HG03432 (cell line): ENCODE data around the gene LRP1B.
"Not testable (repeated sequence)": the region's sequence is repeated elsewhere in the genome, so short reads cannot be mapped to it uniquely, and the experiment has no call there.

Experiments
- ATAC-seq: cut with Tn5 transposase; IDR thresholded peaks from one replicate; pipeline ENCODE4 v1.9.1; 2021; ENCODE audit warnings: mild to moderate bottlenecking, moderate library complexity; ENCODE audit not compliant: unreplicated experiment

Gene LRP1B

DNA sequence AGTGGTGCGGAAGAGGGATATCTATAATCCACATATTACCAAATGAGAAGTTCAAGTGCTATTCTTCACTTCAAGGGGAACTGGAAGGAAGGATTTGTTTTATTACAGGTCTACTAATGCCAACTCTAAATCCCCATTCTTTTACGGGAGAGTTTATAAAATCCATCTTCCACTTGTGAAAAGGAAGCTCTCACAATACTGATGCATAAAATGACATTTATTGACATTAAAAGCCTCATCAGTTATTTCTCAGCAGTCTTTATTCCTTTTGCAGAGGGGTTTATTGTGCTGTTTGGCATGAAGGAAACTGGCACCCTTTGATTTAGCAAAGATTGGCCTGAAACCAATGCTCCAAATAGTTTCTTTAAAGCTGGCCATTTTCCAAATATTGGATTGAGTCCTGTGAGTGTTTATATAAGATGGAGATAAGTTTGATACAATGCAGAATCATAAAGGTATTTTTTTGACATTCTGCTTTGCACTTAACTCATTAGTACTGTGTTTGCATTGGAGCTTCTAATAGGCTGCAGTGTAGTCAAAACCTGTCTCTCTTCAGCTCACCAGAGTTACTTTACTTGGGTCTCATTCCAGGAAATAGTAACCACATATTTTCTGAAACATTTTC lies 26.6 kb downstream of the LRP1B start:
- ATAC-seq = no peak

DNA sequence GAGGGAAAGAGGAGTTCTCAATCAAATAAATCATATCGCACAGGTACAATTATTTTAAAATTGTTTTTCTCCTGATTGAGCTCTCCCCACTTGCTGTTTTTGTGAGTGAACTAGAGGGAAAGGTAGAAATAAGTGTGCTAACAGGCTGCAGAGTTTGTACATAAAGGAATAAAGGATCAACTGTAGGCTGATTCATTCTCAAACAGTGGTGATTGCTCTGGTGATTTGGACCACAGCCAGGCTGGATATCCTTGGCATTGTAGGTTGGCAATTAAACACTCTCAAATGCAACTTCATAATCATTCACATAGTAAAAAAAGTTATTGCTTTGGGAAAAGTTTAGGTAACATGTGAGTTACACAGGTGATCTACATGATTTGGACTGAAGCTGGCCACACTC lies 29.8 kb downstream of the LRP1B start:
- no peak for ATAC-seq

DNA sequence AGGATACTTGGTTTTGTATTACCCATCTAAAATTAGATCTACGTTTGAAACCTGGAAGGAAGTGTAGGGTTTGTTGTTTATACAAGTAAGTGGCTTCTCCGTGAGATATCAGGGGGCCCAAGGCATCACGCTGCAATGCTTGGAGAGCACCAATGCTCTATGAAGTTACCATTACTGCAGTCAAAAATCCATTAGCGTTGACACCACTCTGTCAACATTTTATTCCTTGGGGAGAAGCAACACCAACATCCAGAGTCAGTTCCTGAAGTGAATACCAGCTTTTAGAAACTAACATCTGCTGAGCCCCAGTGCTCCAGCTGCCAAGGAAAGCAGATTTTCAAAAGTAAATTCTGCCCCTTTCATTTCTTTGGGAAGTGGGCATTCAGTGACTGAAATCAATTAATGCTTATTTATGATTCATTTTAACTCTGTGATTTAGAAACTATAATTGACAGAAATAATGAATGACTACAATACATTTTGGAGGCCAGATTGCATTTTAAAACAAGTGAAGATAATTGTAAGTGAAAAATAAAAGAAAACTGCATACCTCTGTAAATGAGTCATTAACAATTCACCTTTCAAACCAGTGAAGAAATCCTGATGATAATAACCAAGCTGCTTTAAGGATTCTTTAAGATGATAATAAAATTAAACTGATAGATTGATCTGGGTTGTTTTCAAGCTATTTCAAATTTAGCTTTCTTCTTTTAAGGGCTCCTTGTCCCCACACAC lies 30.5 kb downstream of the LRP1B start:
- ATAC-seq = no peak

DNA sequence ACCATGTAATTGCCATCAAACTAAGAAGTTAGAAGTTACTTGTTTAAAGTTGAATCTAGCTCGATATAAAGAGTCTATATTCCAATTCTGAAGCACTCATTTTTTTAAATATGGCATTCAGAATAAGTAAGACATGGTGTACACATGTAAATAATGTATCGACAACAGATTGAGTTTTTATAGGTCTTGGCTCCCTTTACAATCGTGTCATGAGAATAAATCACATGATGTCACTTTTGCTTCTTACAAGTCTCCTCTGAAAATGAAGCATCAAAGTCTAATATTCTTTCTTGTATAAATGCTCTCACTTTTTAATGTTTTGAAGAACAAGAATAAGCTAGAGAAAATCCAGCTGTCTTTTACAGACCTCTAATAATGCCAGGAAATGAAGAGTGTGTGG lies 33.1 kb downstream of the LRP1B start:
- no peak for ATAC-seq

DNA sequence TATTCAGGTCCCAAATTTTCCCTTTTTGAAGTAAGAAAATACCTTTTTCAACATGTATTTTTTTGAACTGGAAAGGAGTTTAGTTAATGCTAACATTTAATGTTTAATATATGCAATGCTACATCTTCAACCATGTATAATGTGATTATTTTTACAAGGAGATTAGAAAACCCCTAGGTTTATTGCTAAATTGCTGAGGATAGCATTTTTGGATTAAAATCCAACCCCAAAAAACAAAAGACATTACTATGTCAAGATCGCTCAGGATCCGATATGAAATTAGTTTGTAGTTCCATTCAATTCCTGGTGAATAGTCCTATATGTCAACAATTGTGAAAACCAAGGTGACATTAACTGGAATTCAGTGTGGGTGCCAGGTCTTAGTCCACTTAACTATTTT lies 35.2 kb downstream of the LRP1B start:
- ATAC-seq = no peak

DNA sequence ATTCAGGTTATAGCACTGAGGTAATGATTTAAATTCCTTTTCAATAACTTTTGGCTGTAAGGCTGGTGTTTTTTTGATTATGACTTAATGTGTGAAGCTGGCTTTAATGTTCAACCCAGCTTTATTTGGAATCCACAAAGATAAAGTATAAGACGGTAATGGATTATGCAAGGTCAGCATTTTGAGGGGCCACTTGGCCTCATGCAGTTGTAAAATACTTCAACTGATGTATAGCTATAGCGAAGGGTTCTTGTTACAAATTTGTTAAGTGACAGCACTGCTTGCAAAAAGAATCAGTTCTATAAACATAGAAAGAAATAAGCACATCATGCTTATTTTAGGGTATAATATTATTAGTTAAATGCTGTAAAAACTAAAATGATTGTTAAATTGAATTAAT lies 36.6 kb downstream of the LRP1B start:
- ATAC-seq = no peak

DNA sequence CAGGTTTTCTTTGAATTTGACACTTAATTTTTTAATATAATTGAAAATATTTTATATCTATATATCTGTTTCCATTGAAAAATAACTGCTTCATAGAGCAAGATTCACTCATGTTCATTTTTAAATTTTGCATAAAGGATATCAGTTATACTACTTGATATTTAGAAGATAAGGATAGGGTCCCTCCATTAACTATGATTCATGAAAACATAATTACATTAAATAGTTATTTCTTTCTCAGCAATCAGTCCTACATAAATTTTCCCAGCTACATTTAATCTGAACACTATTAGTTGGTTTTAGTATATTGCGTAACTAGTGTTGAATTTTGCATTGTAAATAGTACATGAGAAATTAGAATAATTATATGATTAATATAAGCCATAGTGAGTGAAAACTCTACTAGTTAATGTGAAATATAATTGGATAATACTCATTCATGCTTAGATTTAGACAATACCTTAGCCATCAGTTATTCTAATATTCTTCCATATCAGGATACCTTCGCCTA lies 42.7 kb downstream of the LRP1B start:
- ATAC-seq = no peak

DNA sequence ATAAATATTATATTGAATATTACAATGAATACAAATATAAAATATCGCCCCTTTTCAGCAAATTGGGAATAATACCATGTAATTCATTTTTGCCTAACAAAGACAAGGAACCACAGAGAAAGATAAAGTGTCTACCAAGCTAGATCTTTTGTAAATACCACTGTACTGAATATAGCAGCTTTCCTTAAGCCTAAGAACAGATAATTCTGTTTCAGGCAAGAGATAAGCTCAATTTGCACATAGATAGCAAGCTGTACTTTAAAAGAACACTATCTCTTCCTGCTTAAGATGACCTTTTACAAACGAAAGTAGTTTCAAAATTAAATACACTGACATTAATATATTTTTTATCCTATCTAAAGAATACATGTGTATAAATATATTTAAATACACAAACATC lies 43.2 kb downstream of the LRP1B start:
- not testable (repeated sequence) for ATAC-seq

DNA sequence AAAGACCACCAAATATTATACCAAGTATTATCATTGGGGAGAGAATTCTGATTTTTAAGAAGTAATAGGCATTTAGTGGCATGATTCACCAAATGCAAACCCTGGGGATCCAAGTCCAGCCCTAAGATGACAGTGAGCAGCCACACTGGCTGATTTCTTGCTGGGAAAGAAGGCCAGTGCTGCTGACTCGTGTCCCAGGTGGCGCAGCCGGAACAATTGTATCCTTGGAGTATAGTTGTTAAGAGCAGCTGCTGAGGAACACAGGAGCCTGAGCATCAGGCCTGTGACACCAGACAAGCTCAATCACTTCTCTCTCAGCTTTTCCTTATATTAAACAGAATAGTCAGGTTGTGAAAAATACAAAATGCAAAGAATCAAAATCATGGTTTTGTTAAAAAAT lies 48.4 kb downstream of the LRP1B start:
- no peak for ATAC-seq

DNA sequence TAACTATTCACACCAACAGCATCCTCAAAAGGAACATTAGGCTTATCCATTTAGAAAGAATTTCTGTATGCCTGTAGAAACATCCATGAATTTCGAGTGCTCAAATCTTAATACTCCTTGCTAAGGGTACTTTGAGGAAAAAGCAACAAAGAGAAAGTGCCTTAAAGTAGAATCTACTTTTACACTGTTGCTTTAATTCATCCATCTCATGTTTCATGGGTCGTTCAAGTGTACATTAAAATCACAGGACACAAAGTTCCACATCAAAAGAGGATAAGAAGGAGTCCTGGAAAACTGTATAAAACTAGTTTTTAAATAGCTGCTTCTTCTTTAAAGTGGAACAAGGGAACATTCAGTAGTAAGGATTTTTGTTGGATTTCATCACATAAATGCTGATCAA lies 54.5 kb downstream of the LRP1B start:
- no peak for ATAC-seq

DNA sequence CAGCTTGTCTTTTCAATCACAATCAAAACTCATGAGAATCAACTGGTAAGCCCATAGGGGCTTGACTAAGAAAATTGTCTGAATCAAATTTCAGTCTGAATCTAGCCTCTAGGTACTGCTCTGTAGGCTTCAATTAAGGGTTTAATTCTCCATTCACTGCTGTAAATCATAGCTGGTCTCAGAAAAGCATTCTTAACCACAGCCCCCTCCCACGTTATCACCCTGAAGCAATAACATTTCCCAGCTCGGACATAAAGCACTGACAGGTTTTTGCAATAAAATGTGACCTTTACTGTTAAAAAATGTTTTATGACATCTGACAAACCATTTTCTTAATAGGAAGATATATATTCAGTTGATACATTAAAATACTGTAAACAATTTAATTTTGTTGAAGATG lies 55.0 kb downstream of the LRP1B start:
- ATAC-seq = no peak

DNA sequence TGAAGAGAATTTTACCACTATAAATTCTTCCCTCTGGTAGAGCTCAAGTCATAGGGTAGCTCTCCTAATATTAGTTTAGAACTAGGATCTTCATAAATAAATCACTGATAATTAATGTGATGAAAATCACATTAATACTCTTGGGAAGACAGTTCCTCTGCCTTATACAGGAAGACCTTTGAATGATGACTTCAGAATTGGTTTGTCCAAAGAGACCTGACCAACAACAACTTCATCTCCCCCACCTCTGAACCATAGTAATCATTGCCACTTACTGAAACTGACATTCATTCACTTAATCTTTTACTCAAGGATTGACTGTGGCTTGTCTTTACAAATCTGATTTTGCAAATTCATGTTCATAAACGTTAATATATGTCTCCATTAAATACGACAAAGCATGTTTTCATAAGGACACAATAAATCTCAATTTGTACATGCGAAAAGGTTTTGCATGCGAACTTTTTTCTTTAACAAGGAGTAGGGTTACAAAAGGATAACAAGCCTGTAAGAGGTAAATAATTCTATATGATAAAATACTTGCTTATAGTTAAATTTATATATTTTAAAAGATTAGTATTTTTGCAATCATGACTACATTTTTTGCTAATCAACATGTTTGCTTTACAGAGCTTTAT lies 61.4 kb downstream of the LRP1B start:
- no peak for ATAC-seq

DNA sequence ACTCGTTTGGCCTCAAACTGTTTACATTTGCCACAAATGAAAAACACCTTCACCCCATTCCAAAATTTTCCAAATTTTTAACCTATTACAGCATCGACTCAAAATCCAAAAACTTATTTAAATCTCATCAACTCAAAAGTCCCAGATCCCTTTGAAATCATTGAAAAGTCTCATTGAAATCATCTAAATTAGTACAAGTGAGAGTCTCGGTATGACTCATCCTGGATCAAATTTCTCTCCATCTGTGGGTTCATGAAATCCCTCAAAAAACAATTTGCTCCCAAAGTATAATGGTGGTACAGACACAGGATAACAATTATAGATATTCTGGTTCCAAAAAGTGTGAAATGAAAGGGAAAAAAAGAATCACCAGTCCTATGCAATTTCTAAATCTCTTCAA lies 65.1 kb downstream of the LRP1B start:
- ATAC-seq = no peak

DNA sequence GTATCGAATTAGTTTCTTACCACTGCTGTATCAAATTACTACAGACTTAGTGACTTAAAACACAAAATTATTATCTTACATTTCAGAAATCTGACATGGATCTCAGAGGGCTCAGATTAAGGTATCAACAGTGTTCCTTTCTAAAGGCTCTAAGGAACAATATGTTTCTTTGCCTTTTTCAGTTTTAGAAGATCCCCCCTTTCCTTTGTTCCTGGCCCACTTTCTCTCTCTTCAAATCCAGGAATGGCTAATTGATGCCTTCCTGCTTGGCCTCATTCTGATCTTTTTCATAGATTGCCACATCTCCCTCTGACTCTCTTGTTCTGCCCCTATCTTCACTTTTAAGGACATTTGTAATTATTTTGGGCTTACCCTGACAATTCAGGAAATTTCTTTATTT lies 65.7 kb downstream of the LRP1B start:
- ATAC-seq = no peak

DNA sequence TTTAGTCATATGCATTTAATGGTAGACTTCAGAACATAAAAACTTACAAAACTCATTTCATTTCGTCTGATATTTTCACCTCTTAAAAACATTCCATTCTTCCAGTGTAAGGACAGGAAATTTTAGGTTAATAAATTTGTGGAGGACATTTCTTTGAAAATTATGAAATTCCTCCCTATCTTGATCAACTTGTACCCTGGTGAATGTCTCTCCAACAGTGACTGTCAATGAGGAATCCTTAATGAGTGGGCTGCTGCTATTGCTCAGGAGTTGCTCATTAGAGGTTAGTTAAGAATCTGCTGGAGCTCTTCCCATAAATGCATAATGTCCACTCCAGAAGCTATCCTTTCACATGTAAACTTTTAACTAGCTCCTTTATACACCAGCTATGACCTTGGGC lies 69.1 kb downstream of the LRP1B start:
- no peak for ATAC-seq

DNA sequence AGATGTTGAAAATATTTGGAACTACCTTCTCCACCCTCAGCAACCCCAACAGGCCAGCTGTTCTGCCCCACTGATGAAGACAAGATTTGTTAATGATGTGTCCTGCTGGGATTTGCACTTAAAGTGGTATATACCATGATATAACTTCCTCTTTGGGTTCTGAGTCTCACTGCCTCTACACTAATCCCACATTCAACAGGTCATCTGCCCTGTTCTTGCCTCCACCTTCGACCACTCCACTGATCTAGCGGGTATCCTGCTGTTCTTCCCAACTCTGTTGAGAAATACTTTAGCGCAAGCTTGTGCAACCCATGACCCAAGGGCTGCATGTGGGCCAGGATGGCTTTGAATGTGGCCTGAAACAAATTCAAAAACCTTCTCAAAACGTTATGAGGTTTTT lies 72.7 kb downstream of the LRP1B start:
- ATAC-seq = no peak

DNA sequence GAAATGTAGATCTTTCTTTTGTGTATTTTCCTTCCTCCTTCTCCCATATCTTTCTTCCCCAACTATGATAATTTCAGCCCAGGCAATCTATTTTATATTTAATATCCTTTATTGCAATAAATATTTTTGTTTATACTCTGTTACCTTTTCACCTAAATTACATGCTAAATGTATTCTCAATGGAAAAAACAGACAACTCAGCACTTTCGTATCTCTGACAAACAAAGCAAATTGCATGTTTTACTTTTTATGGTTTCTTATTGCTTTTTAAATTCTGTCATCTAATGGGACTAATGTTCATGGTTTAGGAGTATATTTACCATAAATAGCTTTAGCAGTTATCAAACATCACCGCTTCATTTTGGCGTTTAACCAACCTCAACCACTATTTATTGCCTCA lies 74.0 kb downstream of the LRP1B start:
- ATAC-seq = no peak

DNA sequence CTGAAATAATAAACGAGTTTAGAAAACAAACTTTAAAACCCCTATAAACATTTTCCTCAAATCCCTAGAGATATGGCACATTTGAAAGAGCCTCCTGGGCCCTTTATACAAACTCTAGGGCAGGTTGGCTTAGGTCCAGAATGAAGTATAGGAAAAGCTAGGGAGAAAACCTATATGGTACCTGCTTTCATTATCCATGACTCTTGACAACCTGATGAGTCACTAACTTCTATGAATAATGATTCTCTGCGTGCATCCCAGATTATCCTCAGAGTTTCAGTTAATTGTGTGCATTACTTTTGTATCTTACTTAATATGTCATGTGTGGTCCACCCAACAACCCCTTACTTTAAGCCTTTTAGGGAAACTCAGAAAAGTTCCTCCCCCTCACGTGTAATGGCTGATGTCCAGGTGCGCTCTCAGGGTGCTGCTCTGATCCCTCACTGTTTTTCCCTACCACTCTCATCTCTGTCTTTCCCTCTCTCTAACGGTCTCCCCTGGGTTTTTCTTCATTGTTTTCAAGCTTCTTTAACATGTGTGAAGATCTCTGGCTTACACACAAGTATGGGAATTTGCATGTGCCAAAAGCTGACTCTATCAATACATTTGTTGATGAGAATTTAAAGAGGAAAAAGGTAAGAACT lies 78.5 kb downstream of the LRP1B start:
- ATAC-seq = no peak

DNA sequence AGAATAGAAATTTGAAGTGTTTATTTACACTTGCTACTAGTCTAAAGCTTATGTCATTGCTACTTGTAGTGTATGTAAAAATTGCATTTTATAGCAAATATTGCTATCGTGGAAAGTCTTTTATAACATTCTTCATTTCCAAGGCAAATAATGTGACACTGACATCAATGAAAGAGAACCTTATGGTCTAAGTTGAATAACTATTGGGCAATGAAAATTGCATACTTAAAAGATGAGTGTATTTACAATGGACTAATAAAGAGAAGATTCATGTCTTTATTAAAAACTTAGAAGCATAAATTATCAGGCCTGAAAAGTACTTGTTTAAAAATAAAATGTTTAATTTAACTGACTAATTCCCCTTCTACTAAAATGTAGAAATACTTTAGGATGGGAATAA lies 82.2 kb downstream of the LRP1B start:
- no peak for ATAC-seq

DNA sequence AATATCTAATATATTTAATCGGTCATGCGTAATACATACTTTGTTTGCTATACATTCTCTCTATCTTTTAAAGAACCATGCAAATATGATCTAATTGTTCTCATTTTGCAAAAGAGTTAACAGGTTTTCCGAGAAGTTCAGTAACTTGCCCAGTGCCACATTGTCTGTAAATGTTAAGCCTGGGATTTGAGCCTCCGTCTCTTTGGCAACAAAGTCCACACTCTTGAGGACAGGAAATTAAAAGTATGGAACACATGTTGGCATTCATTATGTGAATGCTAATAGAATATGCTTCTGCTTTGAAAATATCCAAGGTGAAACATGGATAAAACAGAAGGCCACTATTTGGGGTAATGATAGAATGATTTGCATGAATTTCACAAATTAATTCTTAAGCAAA lies 85.2 kb downstream of the LRP1B start:
- ATAC-seq = no peak

DNA sequence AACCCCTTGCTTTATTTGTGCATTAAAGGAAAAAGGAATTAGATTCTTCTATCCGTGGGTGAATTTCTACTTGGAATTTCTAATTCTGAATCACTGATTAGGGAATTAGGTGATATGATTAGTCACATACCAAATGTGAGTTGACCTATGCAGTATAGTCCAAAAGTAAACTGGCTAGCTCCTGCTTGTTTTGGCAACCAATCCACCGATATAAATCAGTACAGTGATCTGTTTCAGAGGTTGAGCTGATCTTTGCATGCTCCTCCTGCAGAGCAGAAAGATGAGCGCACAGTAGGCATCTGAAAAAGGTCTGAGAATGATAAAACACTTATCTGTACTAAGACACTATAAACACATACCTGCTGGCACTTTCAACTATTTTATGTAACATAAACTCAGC lies 86.6 kb downstream of the LRP1B start:
- ATAC-seq = no peak
